Measurements from ENCODE around the gene PTGFR.

- no peak for TF ChIP-seq YY1 (IDR thresholded peaks at IDR 0.05; ENCODE audit: insufficient read depth, insufficient read length)
- no peak for TF ChIP-seq SUZ12 (IDR thresholded peaks at IDR 0.05; ENCODE audit: extremely low read depth, insufficient read depth, insufficient read length)
- TF ChIP-seq ZNF274 (IDR thresholded peaks at IDR 0.05; ENCODE audit: low read depth, low read length), result no peak
These were observed 14.7 kb upstream of the PTGFR start for GRCh38 chr1:78475888-78476610.
